GM19463 (cell line): Measurements from ENCODE around the gene ZEB2.

Source experiments
- ATAC-seq: cut with Tn5 transposase; IDR thresholded peaks from one replicate; pipeline ENCODE4 v1.9.1; 2021; ENCODE audit warnings: mild to moderate bottlenecking, moderate library complexity; ENCODE audit not compliant: unreplicated experiment

ZEB2 gene

DNA sequence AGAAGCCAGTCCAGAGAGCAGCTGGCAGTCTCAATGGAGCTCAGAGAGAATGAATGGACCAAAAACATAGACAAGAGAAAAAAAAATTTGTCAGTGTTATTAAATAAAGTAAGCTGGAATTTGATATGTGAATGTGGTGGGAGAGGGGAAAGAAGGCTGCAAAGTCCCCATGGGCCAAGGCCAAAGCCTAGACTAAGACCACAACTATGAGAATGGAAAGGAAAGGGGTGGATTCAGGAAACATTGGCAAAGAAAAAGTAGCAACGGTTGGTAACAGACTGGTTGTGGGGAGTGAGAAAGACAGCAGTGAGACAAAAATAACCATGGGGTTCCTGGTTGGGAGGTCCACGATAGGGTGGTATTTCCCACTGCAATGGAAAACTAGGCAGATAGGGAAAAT, 47.0 kb downstream of the ZEB2 start:
- ATAC-seq: no peak

- ATAC-seq: no peak
Observed at GRCh38 chr2:144472046-144472412, 47.9 kb downstream of the ZEB2 start.

DNA sequence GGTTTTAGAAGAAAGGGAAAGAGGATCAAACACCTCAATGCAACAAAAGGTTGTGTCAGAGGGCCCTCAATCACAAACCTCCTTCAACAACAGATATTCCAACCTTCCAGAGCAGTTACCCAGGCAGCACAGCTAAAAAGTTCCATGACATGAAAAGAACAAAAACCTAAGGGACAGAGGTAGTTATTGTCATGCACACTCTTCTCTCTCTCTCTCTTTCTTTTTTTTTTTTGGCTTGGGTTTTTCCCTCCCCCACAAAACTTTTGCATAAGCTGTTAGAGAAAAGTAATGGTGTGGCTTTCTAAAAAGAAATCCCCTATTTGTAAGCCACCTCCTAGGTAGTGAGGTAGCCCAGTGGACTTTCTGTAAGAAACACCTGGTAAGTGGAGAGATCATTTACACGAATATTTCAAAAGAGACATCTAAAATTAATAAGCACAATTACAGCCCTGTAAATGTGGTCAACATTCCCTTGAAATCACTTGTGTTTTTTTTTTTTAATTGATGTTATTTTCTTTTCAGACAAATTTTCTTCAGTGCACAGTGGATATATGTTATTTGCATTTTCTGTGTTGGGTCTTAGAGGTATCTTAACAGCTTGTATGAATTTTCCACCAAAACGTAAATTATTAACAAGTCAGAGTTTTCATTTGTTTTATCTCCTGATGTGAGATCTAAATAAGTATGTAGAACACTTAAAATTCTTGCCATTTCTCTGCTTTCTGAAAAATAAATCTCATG, 48.4 kb downstream of the ZEB2 start:
- peak; percentile 76 for ATAC-seq

GRCh38 chr2:144470816-144471215, 49.1 kb downstream of the ZEB2 start:
- ATAC-seq: no peak

DNA sequence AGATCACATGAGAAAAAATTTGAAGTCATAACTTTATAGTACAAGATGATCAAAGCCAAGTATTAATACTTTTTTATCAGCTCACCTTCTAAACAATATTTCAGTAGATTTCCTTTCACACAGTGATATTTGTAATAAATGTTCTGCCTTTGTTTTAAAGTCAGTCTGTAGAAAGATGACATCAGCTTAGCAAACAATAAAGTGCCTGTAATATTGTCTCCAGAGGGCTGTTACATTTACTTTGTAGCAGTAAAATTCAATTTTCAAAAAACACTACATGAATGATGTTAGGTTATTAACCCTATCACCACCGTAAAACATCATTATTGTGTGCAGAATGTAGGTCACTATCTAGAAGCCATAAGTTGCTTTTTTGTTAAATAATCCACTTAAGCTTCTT, 49.6 kb downstream of the ZEB2 start:
- ATAC-seq: no peak

- no peak for ATAC-seq
Observed at GRCh38 chr2:144469798-144470197, 50.1 kb downstream of the ZEB2 start.

- ATAC-seq: no peak
Observed at GRCh38 chr2:144468823-144469595, 50.9 kb downstream of the ZEB2 start.

- ATAC-seq: no peak
Observed at GRCh38 chr2:144467502-144468137, 52.3 kb downstream of the ZEB2 start.

DNA sequence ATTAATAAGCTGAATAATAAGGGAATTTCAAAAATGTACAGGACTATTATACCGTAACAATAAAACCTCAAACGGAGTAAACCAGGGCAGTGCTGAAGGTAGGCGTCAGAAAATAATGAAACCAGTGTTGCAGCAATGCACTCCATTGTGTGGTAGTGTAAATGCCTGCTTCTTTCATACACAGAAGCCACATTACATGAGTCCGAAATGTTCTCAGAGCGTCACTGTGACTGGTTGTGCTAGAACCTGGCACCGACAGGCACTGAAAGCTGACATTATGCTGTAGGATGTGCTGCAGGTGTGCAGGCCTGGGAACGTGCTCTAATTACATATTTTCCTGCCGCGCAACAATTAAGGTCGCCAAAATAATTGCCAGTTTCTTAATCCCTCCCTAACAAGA, 53.3 kb downstream of the ZEB2 start:
- no peak for ATAC-seq

- ATAC-seq: no peak
Observed at GRCh38 chr2:144465749-144466148, 54.2 kb downstream of the ZEB2 start.

DNA sequence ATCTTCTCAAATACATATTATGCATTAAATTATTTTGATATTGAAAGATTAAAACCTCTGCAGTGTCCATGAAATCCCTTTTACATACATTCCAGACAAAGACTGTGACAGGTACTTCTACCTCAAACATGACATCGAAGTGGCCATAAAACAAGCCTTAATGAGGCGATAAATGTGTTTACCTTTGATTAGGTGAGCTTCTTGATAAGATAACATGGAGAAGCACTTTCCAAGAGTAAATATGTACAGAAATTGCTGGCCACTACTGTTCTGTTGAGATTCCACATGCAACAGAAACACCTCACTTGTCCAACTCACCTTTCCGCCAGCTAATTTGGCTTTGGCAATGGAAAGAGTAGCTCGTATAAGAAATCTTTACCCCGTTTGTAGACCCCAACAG, 55.2 kb downstream of the ZEB2 start:
- ATAC-seq: no peak

DNA sequence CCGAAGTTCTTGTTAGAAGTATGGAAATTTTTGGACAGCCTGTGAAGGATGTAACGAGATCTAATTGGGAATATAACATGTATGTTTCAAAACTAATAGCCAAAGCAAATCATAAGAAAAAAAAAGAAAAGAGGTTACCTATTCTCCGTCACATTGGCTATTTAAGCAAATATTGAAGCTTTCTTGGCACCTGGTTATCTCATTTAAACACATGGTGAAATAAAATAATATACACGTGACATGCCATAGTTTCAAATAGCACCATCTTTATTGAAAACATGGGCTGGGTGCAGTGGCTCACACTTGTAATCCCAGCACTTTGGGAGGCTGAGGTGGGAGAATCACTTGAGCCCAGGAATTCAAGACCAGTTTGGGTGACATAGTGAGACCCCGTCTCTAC, 56.7 kb downstream of the ZEB2 start:
- no peak for ATAC-seq

GRCh38 chr2:144462266-144462665, 57.7 kb downstream of the ZEB2 start:
- ATAC-seq: no peak

- no peak for ATAC-seq
Observed at GRCh38 chr2:144461308-144461766, 58.6 kb downstream of the ZEB2 start.

DNA sequence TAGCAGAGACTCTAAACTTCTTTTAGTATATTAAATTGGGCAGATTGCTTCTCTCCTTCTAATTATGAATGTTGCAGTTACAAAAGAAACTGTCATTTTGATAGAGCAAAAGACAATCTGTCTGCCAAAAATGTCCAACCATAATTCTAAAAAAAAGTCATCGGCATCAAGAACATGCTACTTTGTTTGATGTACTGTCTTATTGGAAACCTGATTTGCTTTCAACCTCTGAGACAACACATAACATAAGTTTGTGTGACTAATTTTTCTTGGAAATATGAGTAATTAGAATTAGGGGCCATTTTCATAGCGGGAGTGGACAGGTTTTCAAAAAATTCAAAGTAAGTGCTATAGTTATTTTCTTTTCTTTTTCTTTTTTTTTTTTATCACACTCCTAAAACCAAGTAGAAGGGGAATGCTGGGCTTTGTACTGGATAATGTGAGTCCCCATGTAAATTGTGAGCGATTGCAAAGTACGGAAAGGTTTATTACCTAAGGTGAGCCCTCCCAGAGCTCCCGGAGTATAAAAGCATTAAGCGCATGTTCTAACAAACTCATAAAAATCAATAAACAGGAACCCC, 59.1 kb downstream of the ZEB2 start:
- no peak for ATAC-seq

DNA sequence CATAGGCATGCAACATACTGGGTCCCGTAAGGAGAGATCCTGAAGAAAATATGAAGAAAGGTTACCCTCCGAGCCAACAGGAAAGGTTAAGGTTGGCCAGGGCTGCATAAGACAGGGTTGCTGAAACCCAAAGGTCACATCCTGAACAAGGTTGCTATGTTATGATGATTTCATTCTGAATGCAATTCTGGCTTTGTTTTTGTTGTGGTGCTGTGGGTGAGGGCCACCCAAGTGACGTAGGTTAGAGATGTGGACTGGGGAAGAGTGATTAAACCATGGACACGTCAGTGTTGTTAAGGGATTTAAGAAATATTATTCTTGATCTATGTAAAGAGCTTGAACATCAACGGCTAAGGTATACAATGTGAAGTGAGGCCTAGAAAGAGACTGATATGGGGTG, 60.0 kb downstream of the ZEB2 start:
- no peak for ATAC-seq

- no peak for ATAC-seq
Observed at GRCh38 chr2:144459286-144459685, 60.6 kb downstream of the ZEB2 start.

GRCh38 chr2:144458541-144458940, 61.4 kb downstream of the ZEB2 start:
- ATAC-seq: no peak

DNA sequence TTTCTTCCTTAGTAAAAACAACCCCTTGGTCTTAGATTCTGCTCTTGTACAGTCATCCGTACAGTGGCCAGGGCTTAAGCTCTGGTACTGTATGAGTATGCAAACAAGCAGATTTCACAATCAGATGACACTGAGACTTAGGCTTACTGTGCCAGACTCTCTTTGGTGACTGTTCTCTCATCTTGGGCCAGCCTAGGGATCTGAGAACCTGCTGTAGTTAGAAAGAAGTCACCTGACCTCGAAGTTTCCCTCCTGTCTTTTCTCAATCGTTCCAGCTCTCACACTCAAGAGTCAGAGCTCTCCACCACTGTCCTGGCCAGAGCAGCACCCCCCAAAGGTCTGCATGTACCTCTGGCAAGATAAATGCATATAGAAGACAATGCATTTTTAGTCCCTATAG, 63.2 kb downstream of the ZEB2 start:
- ATAC-seq: peak; percentile 74

DNA sequence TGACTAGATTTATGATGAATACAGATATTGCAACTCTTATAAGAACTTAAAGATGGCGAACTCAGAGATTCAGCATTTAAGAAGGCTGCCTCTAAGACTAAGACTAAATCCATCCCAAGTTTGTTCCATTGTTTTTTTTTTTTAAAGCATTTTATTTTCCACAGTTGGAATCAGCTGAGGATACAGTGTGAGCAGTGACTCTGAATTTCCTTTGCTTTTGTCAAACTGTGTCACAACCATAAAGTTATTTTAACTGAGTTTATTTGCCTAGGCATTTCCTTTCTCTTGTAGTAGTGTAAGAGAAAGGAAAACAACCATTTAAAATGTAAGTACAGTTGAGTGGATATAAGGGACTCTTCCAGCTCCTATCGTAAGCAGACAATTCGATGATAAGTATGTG, 63.9 kb downstream of the ZEB2 start:
- ATAC-seq: no peak

DNA sequence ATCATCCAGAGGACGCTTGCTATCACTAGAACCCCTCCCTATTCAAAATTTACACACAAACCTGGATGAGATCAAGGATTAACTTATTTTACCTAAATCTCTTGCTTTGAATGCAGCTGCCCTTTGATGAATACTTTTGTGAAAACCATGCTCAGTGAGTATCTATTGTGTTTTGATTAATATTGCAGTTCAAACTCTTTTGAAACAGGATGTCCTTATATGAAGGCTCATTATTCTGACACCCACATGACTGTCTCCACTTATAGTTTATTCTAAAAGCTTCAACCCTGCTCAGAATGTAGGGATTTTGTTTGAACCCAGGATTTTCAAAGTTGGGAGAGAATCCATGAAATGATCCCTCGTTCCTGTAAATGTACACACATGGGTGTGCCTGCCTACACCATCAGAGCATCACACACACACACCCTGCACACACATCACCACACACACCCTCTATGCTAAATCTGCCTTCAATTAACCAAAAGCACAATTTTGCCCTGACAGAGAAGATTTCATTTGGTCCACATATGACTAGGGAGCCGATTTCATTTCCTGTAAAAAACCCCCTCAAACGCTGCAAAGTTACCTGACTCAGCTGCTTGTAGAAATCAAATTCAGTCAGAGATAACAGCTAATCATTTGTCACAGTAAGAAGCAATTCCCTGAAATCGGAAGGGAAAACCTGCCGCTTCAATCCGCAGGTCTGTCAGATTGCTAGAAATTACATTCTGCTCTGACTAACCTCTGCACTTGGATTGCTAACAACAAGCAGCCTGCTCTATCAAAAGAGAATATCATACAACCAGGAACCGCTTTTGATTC, 65.2 kb downstream of the ZEB2 start:
- peak; percentile 58 for ATAC-seq
